Lower leg skin (tissue), 3 donors: Measurements from ENCODE around the gene SNX15.

ENCODE experiments used
- CTCF ChIP-seq, 3 donors: fragments of 450-650 bp; IDR thresholded peaks; one replicate each; pipeline ENCODE4 v1.5.1; 2016; ENCODE audit warnings: antibody characterized with exemption in 3 of 3, mild to moderate bottlenecking in 3 of 3, moderate library complexity in 2 of 3
- POLR2A ChIP-seq, 2 donors: fragments of 450-650 bp; IDR thresholded peaks; one replicate each; pipeline ENCODE4 v1.6.1; 2016 to 2017; ENCODE audit warnings: antibody characterized with exemption in 2 of 2, mild to moderate bottlenecking in 1 of 2, moderate library complexity in 1 of 2

DNA sequence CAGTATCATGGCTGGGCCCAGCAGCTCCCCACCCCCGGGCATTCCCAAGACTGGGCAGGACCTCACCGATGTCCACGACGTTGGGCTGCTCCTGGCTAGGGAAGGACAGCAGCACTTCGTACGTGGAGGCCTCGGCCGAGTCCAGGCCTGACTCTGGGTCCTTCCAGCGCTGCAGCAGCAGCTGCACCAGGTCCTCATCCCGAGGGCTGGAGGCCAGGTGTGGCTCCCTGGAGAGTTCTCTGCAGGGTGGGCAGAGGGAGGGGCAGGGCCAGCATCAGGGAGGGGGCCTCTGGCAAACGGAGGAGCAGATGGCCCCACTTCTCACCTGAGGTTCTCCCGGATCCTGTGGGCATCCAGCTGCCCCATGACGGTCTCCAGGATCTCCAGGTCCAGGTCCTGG, 30.8 kb downstream of the SNX15 start:
- TF ChIP-seq CTCF (IDR thresholded peaks at IDR 0.05) (no peak), POLR2A (IDR thresholded peaks at IDR 0.05) (no peak)
